CD4-positive, alpha-beta T cell treated with Interleukin-4 for 4 hours (primary cell): ENCODE measurements around the gene TCF20.

Source experiments
- DNase-seq: peaks from one replicate; pipeline ENCODE4 v3.0.0-alpha.2; 2020

The TCF20 gene

DNA sequence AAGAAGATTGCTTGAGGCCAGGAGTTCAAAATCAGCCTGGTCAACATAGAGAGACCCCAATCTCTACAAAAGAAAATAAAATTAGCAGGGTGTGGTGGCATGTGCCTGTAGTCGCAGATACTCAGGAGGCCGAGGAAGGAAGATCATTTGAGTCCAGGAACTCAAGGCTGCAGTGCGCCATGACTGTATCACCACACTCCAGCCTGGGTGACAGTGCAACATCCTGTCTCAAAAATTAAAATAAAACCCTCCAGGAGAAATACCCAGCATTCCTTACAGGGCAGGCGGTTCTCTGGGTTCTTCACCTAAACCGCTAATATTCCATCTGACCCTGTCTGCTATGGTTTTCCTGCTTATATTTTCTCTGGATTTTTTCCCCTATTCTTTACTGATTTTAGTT is 13.5 kb downstream of the TCF20 start:
- DNase-seq = no peak

- no peak for DNase-seq
These were observed 14.2 kb downstream of the TCF20 start for GRCh38 chr22:42256220-42256619.

DNA sequence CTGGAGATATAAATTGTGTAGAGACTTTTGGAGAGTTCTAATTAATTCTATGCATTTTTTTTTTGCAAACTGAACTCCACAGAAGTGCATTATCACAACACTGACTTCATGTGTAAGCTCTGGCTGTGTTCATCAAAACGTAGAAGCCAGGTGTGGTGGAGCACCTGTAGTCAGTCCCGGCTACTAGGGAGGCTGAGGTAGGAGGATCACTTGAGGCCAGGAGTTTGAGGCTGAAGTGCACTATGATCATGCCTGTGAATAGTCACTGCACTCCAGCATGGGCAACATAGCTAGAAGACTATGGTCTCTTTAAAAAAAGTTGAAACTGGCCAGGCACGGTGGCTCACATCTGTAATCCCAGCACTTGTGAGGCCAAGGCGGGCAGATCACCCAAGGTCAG is 20.6 kb downstream of the TCF20 start:
- DNase-seq = no peak

GRCh38 chr22:42248995-42249394 is 21.5 kb downstream of the TCF20 start:
- DNase-seq = no peak

GRCh38 chr22:42247596-42247995 is 22.9 kb downstream of the TCF20 start:
- no peak for DNase-seq

DNA sequence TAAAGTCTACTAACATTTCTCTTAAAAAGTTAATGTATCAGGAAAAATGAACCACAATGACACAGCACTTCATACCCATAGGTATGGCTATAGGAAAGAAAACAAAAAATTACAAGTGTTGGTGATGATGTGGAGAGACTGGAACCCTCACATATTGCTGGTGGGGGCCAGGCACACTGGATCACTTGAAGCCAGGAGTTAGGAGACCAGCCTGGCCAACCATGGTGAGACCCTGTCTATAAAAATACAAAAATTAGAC is 26.7 kb downstream of the TCF20 start:
- DNase-seq = no peak

GRCh38 chr22:42236848-42237247 is 33.6 kb downstream of the TCF20 start:
- DNase-seq = no peak

- DNase-seq = no peak
These were observed 34.2 kb downstream of the TCF20 start for GRCh38 chr22:42236268-42236667.

DNA sequence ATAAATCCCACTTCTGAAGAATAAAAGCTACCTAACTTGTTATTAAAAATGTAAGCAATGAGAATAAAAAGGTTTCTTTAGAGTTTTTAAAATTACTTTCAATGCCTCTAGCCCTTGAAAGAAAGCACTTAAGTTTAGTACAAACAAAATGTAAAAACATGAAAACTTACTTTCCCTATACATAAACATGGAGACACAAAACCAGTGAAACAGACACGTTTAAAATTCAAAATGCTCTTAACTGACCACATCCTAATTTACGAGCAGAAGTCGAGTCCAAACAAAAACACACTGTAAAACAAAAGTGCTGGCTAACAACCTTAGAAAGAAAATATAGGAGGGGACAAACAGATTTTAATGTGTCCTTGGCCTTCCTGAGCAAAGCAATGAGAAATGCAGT is 36.6 kb downstream of the TCF20 start:
- no peak for DNase-seq

GRCh38 chr22:42231929-42232328 is 38.5 kb downstream of the TCF20 start:
- DNase-seq = no peak

- no peak for DNase-seq
These were observed 40.9 kb downstream of the TCF20 start for GRCh38 chr22:42229455-42230149.

- no peak for DNase-seq
These were observed 42.0 kb downstream of the TCF20 start for GRCh38 chr22:42228483-42228882.

DNA sequence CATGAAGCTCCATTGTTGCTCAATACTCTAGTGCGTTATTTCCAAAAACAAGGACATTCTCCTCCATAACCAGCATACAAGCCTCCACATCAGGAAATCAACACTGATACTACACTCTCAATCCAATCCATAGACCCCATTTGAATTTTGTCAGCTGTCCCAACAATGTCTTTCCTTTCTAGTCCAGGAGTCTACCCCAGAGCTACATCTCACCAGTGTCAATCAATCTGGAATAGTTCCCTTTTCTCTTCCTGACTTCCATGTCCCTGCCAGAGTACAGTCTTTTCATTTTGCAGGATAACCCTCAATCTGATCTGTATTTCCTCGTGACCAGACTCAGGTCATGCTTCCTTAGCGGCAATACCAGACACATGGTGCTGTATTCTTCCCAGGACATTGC is 43.0 kb downstream of the TCF20 start:
- no peak for DNase-seq

DNA sequence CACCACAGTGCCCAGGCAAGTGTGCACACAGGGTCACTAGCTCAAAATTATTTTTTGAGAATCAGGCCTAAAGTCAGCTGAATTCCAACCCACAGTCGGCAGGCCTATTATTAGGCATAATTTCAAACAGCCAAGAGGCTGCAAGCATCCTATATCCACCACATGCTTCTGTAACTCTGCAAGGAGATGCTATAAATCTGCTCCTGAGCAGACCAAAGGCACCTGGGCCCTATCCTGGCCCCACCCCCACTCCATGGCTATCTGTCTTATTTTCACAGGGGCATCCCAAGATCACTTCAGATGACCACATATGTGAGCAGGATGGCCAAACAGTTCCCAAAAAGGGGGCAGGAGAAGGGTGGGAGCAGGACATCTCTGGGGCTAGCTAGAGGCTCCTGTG is 44.6 kb downstream of the TCF20 start:
- no peak for DNase-seq

- DNase-seq = no peak
These were observed 48.3 kb downstream of the TCF20 start for GRCh38 chr22:42222140-42222539.
